DOHH2 (cell line): ENCODE measurements around the gene USP6.

Experiments
- H3F3A ChIP-seq: fragments of 200-600 bp; sonication (generic), shearing (Covaris generic); 2 replicates; pipeline ENCODE4 v1.6.0; 2016; ENCODE audit warnings: antibody characterized with exemption, mild to moderate bottlenecking; ENCODE audit not compliant: control insufficient read depth, insufficient read depth
- H3K27ac ChIP-seq: fragments of 200-600 bp; sonication (generic); 2 replicates; pipeline ENCODE4 v1.5.1; 2014; ENCODE audit warnings: low read depth, mild to moderate bottlenecking, low read length, moderate library complexity
- H3K27me3 ChIP-seq: fragments of 200-600 bp; sonication (generic); 2 replicates; pipeline ENCODE4 v1.6.1; 2014; ENCODE audit warnings: mild to moderate bottlenecking, low read length, mixed read lengths; ENCODE audit not compliant: control insufficient read depth
- H3K36me3 ChIP-seq: fragments of 200-600 bp; sonication (generic); 2 replicates; pipeline ENCODE4 v1.6.1; 2014; ENCODE audit warnings: mild to moderate bottlenecking, low read length, moderate library complexity, mixed read lengths; ENCODE audit not compliant: control insufficient read depth
- H3K4me1 ChIP-seq: fragments of 200-600 bp; sonication (generic); 2 replicates; pipeline ENCODE4 v1.6.1; 2014; ENCODE audit warnings: mild to moderate bottlenecking, low read length, mixed read lengths; ENCODE audit not compliant: control insufficient read depth
- H3K4me2 ChIP-seq: fragments of 200-600 bp; sonication (generic); 2 replicates; pipeline ENCODE4 v1.6.0; 2014; ENCODE audit warnings: mild to moderate bottlenecking, low read length, moderate library complexity
- H3K4me3 ChIP-seq: fragments of 200-600 bp; sonication (generic); 2 replicates; pipeline ENCODE4 v1.5.1; 2014; ENCODE audit warnings: mild to moderate bottlenecking, low read length, mixed read lengths
- H3K79me2 ChIP-seq: fragments of 200-600 bp; sonication (generic); 2 replicates; pipeline ENCODE4 v1.6.1; 2014; ENCODE audit warnings: mild to moderate bottlenecking, low read length, mixed read lengths; ENCODE audit not compliant: control insufficient read depth
- H3K9me2 ChIP-seq: fragments of 200-600 bp; sonication (generic); replicated peaks from 2 replicates; pipeline ENCODE4 v1.6.1; 2014; ENCODE audit warnings: mild to moderate bottlenecking, low read length, mixed read lengths; ENCODE audit not compliant: control insufficient read depth
- H3K9me3 ChIP-seq: fragments of 200-600 bp; sonication (generic); 2 replicates; pipeline ENCODE4 v1.6.1; 2014; ENCODE audit warnings: antibody characterized with exemption, low read length, mixed read lengths; ENCODE audit not compliant: control insufficient read depth, insufficient read depth
- H4K20me1 ChIP-seq: fragments of 200-600 bp; sonication (generic); 2 replicates; pipeline ENCODE4 v1.6.0; 2014; ENCODE audit warnings: low read depth, mild to moderate bottlenecking, antibody characterized with exemption, low read length, moderate library complexity; ENCODE audit not compliant: control insufficient read depth, insufficient read depth
- CTCF ChIP-seq: fragments of 200-600 bp; sonication (generic); IDR thresholded peaks from one replicate; pipeline ENCODE4 v1.5.1; 2014; ENCODE audit warnings: antibody characterized with exemption, mild to moderate bottlenecking, low read depth, low read length; ENCODE audit not compliant: poor library complexity, severe bottlenecking
- EZH2phosphoT487 ChIP-seq: fragments of 200-600 bp; sonication (generic); IDR thresholded peaks from 2 replicates; pipeline ENCODE4 v1.6.1; 2017; ENCODE audit warnings: borderline replicate concordance, mild to moderate bottlenecking, antibody characterized with exemption, low read length, moderate library complexity, mixed read lengths

Gene USP6

DNA sequence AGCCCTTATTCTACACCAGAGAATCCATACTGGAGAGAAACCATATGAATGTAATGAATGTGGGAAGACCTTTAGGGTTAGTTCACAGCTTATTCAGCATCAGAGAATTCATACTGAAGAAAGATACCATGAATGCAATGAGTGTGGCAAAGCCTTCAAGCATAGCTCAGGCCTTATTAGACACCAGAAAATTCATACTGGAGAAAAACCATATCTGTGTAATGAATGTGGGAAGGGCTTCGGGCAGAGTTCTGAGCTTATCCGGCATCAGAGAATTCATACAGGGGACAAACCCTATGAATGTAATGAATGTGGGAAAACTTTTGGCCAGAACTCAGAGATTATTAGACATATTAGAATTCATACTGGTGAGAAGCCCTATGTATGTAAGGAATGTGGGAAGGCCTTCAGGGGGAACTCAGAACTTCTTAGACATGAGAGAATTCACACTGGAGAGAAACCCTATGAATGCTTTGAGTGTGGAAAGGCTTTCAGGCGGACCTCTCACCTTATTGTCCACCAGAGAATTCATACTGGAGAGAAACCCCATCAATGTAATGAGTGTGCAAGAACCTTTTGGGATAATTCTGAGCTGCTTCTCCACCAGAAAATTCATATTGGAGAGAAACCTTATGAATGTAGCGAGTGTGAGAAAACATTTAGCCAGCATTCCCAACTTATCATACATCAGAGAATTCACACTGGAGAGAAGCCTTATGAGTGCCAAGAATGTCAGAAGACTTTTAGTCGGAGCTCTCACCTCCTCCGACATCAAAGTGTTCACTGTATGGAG lies 23.4 kb upstream of the USP6 start:
- no peaks in the 10 kb centered on the region for H3K27me3 ChIP-seq
- H3K27ac ChIP-seq, result no peak overlapping the region
- no peaks in the 10 kb centered on the region for H4K20me1 ChIP-seq
- no peaks in the 10 kb centered on the region for H3K79me2 ChIP-seq
- H3K4me3 ChIP-seq, result no peak overlapping the region
- peaks cover 62% of the 10 kb centered on the region for H3K9me3 ChIP-seq
- peaks cover 41% of the 10 kb centered on the region for H3K36me3 ChIP-seq
- no peak overlapping the region for H3K4me2 ChIP-seq
- TF ChIP-seq CTCF, result no peak
- TF ChIP-seq EZH2phosphoT487, result no peak
- no peaks in the 10 kb centered on the region for H3K9me2 ChIP-seq
- H3F3A ChIP-seq, result no peaks in the 10 kb centered on the region
- no peaks in the 10 kb centered on the region for H3K4me1 ChIP-seq

GRCh38 chr17:5096731-5097100 lies 19.1 kb upstream of the USP6 start:
- H3K79me2 ChIP-seq, result no peaks in the 10 kb centered on the region
- H3K4me1 ChIP-seq, result no peaks in the 10 kb centered on the region
- no peak overlapping the region for H3K4me3 ChIP-seq
- H3K9me3 ChIP-seq, result peaks cover 40% of the 10 kb centered on the region
- no peaks in the 10 kb centered on the region for H3K9me2 ChIP-seq
- no peak overlapping the region for H3K27ac ChIP-seq
- H4K20me1 ChIP-seq, result no peaks in the 10 kb centered on the region
- peaks cover 3% of the 10 kb centered on the region; the same call in 1 of the 2 replicates for H3F3A ChIP-seq
- no peak for TF ChIP-seq EZH2phosphoT487
- TF ChIP-seq CTCF, result no peak
- no peak overlapping the region for H3K4me2 ChIP-seq
- no peaks in the 10 kb centered on the region for H3K27me3 ChIP-seq
- H3K36me3 ChIP-seq, result peaks cover 17% of the 10 kb centered on the region

GRCh38 chr17:5097101-5097834 lies 18.6 kb upstream of the USP6 start:
- Histone ChIP-seq H3K4me1 (no peaks in the 10 kb centered on the region), H3K79me2 (no peaks in the 10 kb centered on the region), H3K4me2 (no peak overlapping the region), H3K36me3 (peaks cover 11% of the 10 kb centered on the region), H3F3A (peaks cover 4% of the 10 kb centered on the region), H4K20me1 (no peaks in the 10 kb centered on the region), H3K9me2 (no peaks in the 10 kb centered on the region), H3K4me3 (no peak overlapping the region), H3K9me3 (peaks cover 34% of the 10 kb centered on the region), H3K27ac (no peak overlapping the region), H3K27me3 (no peaks in the 10 kb centered on the region)
- TF ChIP-seq CTCF (no peak), EZH2phosphoT487 (no peak)
